ENCODE data around the gene MXD4. TPM values are rescaled to one million over a fixed set of nuclear protein-coding genes. Genes with fewer than 3 reads are reported as not detected.

MXD4 gene, protein sequence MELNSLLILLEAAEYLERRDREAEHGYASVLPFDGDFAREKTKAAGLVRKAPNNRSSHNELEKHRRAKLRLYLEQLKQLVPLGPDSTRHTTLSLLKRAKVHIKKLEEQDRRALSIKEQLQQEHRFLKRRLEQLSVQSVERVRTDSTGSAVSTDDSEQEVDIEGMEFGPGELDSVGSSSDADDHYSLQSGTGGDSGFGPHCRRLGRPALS
- total RNA-seq (2022), result 22.1 and 22.3 TPM in 2 replicates
- Bru-seq, nascent RNA, result percentile 52 among the genes with signal in this experiment
- BruChase-seq, experiment 1, labeled RNA remaining after a 2-hour chase, result percentile 55 among the genes with signal in this experiment
- percentile 61 among the genes with signal in this experiment for BruChase-seq, experiment 2, labeled RNA remaining after a 6-hour chase
- long read RNA-seq, full-length matches to known transcripts, result 49 of 94 reads
- long read RNA-seq, partial matches to known transcripts, result 4 of 94 reads
- long read RNA-seq, other reads (novel, unspliced or antisense), result 41 of 94 reads

DNA sequence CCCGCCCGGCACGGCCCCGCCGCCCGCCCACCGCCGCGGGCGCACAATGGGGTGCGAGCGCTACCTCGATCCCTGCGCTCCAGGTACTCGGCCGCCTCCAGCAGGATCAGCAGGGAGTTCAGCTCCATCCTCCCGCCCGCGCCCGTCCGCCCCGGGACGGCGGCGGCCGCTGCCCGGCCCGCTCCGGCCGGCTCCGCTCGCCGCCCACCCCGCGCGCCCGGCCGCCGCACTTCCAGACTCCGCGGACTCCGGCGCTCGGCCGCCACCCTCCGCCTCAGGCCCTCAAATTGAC lies at the start of gene MXD4:
MXD4 (minus strand) TSS at position 257 of the 292 bp plus-strand sequence; CDS start at position 128, 129 bp downstream.
- Histone ChIP-seq H3K36me3 (ENCODE audit: control insufficient read depth, insufficient read depth, low read length) (no peaks in the 10 kb centered on the region), H3K4me1 (0 out of 2 replicates have a peak, but pooled peaks cover 5% of the 10 kb centered on the region), H3K27me3 (replicated peaks; ENCODE audit: control insufficient read depth, insufficient read depth, low read length) (no peaks in the 10 kb centered on the region), H3K4me3 (ENCODE audit: low read depth, low read length) (peak within 1 kb of the TSS; percentile 63), H3K9me3 (no peaks in the 10 kb centered on the region)
- DNase-seq, result no peak
- BruUV-seq (replicated peaks), result no TSS peak
- POLR2A ChIA-PET, result interaction anchor here (0.6 to 1.0 kb wide), 4 partner anchors 20 to 540 kb away, joined by 3 to 14 read pairs (median 5); partner anchors contain the start of genes HAUS3, POLN, RNF4 and TACC3
- Mint-ChIP-seq H3K27me3 (ENCODE audit: insufficient read depth, unreplicated experiment) (no peaks in the 10 kb centered on the region), H3K4me1 (ENCODE audit: low read depth, unreplicated experiment) (no peaks in the 10 kb centered on the region), H3K9me3 (ENCODE audit: unreplicated experiment) (no peaks in the 10 kb centered on the region), H3K27ac (ENCODE audit: unreplicated experiment) (no peak within 1 kb of the TSS), H3K36me3 (ENCODE audit: insufficient read depth, unreplicated experiment) (no peaks in the 10 kb centered on the region), H3K4me3 (ENCODE audit: unreplicated experiment) (peak within 1 kb of the TSS; percentile 72)
- CTCF ChIA-PET, result interaction anchor here (1.0 to 1.5 kb wide), 4 partner anchors 42 to 206 kb away, joined by 3 to 6 read pairs (median 4); partner anchors contain the start of genes CFAP99 and ZFYVE28
- intact Hi-C loops (cut with micrococcal nuclease; ENCODE audit: unreplicated experiment), result loop anchor here (1.0 to 5.0 kb wide), 4 partner anchors 19 to 549 kb away; partner anchors contain the start of genes CFAP99, HAUS3, POLN and RNF4
- TF ChIP-seq, protein P1, sequence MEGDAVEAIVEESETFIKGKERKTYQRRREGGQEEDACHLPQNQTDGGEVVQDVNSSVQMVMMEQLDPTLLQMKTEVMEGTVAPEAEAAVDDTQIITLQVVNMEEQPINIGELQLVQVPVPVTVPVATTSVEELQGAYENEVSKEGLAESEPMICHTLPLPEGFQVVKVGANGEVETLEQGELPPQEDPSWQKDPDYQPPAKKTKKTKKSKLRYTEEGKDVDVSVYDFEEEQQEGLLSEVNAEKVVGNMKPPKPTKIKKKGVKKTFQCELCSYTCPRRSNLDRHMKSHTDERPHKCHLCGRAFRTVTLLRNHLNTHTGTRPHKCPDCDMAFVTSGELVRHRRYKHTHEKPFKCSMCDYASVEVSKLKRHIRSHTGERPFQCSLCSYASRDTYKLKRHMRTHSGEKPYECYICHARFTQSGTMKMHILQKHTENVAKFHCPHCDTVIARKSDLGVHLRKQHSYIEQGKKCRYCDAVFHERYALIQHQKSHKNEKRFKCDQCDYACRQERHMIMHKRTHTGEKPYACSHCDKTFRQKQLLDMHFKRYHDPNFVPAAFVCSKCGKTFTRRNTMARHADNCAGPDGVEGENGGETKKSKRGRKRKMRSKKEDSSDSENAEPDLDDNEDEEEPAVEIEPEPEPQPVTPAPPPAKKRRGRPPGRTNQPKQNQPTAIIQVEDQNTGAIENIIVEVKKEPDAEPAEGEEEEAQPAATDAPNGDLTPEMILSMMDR (IDR thresholded peaks at IDR 0.05; ENCODE audit: insufficient read depth in 1 of 2, low read depth in 1 of 2, low read length in 1 of 2, severe bottlenecking in 1 of 2, unreplicated experiment in 1 of 2), result no peak

DNA sequence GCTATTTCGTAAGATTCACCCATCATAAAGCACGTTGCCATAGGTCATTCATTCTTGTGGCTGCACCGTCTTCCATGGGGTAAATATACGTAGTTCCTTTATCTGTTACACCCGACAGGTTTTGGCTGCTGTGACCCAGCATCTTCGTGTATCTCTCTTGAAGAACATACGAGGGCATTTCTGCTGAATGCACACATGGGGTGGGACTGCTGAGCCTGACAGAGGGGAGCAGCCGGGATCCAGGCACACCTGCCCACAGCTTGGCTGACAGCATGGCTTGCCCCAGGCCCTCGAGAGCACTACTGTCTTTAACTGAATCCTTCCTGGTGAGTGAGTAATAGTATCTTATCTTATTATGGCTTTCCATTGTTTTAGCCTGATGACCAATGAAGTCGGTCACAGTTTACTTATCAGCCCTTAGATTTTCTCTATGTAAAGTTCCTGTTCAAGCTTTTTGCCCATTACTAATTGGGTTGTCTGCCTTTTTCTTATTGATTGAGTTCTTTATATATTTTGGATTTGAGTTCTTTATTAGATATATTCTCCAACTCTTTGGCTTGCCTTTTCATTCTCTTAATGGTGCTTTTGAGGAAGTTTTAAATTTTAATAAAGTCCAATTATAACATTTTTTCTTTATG lies 45.0 kb upstream of the MXD4 start:
- H3K27ac Mint-ChIP-seq (ENCODE audit: unreplicated experiment), result no peak overlapping the region
- CTCF ChIA-PET, result no interaction called here
- no peak for DNase-seq
- no peaks in the 10 kb centered on the region for H3K27me3 ChIP-seq (replicated peaks; ENCODE audit: control insufficient read depth, insufficient read depth, low read length)
- TF ChIP-seq, protein P1 (IDR thresholded peaks at IDR 0.05; ENCODE audit: insufficient read depth in 1 of 2, low read depth in 1 of 2, low read length in 1 of 2, severe bottlenecking in 1 of 2, unreplicated experiment in 1 of 2), result no peak
- no peak overlapping the region for H3K4me3 Mint-ChIP-seq (ENCODE audit: unreplicated experiment)
- intact Hi-C loops (cut with micrococcal nuclease; ENCODE audit: unreplicated experiment), result no loop called here
- BruUV-seq (replicated peaks), result no TSS peak
- no peaks in the 10 kb centered on the region for H3K36me3 ChIP-seq (ENCODE audit: control insufficient read depth, insufficient read depth, low read length)
- H3K4me1 ChIP-seq, result no peaks in the 10 kb centered on the region
- H3K27me3 Mint-ChIP-seq (ENCODE audit: insufficient read depth, unreplicated experiment), result no peaks in the 10 kb centered on the region
- H3K9me3 Mint-ChIP-seq (ENCODE audit: unreplicated experiment), result peaks cover 8% of the 10 kb centered on the region
- no peak overlapping the region for H3K4me3 ChIP-seq (ENCODE audit: low read depth, low read length)
- no peaks in the 10 kb centered on the region for H3K4me1 Mint-ChIP-seq (ENCODE audit: low read depth, unreplicated experiment)
- peaks cover 4% of the 10 kb centered on the region; the same call in 1 of the 2 replicates for H3K9me3 ChIP-seq
- POLR2A ChIA-PET, result no interaction called here
- peaks cover 5% of the 10 kb centered on the region for H3K36me3 Mint-ChIP-seq (ENCODE audit: insufficient read depth, unreplicated experiment)

DNA sequence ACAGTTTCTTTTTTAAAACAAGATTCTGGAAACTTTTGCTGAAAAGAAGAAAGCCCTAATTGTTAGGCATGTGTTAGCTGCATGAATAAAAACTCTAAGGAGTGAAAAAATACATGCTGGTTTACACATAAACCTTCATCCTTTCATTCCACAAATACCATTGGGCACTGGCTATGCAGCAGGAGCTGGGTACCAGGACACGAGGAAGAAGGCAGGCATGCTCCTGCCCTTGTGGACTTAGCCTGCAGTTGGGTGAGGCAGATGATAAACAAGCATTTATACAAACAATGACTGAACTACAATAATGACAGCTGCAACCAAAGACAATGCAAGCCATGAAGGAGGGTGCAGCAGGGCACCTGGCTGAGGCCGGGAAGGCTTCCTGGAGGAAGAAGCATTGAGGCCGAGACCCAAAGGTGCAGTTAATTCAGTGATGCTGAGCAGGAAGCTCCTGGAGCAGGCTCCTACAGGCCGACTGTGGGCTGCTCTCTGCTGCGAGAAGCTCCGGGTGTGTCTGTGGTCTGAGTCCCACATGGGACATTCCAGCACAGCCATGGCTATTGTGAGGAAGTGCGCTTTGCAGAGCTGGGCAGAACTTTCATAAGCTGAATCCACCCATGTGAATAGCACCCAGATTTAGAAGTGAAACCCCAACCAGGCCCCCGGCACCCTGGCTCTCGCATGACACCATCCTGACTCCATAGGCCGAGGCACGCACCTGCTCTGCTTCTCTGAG lies 44.0 kb upstream of the MXD4 start:
- no peaks in the 10 kb centered on the region for H3K4me1 ChIP-seq
- Mint-ChIP-seq H3K36me3 (ENCODE audit: insufficient read depth, unreplicated experiment) (peaks cover 5% of the 10 kb centered on the region), H3K27ac (ENCODE audit: unreplicated experiment) (no peak overlapping the region), H3K4me1 (ENCODE audit: low read depth, unreplicated experiment) (no peaks in the 10 kb centered on the region), H3K4me3 (ENCODE audit: unreplicated experiment) (no peak overlapping the region), H3K27me3 (ENCODE audit: insufficient read depth, unreplicated experiment) (no peaks in the 10 kb centered on the region), H3K9me3 (ENCODE audit: unreplicated experiment) (peaks cover 8% of the 10 kb centered on the region)
- TF ChIP-seq, protein P1 (IDR thresholded peaks at IDR 0.05; ENCODE audit: insufficient read depth in 1 of 2, low read depth in 1 of 2, low read length in 1 of 2, severe bottlenecking in 1 of 2, unreplicated experiment in 1 of 2), result no peak
- no TSS peak for BruUV-seq (replicated peaks)
- H3K36me3 ChIP-seq (ENCODE audit: control insufficient read depth, insufficient read depth, low read length), result no peaks in the 10 kb centered on the region
- ChIA-PET POLR2A (no interaction called here), CTCF (no interaction called here)
- intact Hi-C loops (cut with micrococcal nuclease; ENCODE audit: unreplicated experiment), result no loop called here
- H3K9me3 ChIP-seq, result peaks cover 4% of the 10 kb centered on the region; the same call in 1 of the 2 replicates
- H3K4me3 ChIP-seq (ENCODE audit: low read depth, low read length), result no peak overlapping the region
- no peak for DNase-seq
- H3K27me3 ChIP-seq (replicated peaks; ENCODE audit: control insufficient read depth, insufficient read depth, low read length), result no peaks in the 10 kb centered on the region

Measured in Caco-2 (cell line).